HL-60 (cell line): ENCODE results near the gene TFRC.

Experiments used
- GABPA ChIP-seq: IDR thresholded peaks from 2 replicates; pipeline ENCODE4 v1.6.1; 2012; ENCODE audit warnings: low read depth
- POLR2AphosphoS5 ChIP-seq: IDR thresholded peaks from 2 replicates; pipeline ENCODE4 v1.6.1; 2012; ENCODE audit warnings: low read depth
- SPI1 ChIP-seq: IDR thresholded peaks from 2 replicates; pipeline ENCODE4 v1.6.1; 2012; ENCODE audit warnings: low read depth, mild to moderate bottlenecking, borderline replicate concordance
- TF ChIP-seq, protein P1 (sequence below): IDR thresholded peaks from one replicate; pipeline ENCODE4 v1.5.1; 2011; ENCODE audit warnings: low read length, control low read depth, inconsistent platforms; ENCODE audit not compliant: insufficient read depth
- TF ChIP-seq, protein P2 (sequence below): IDR thresholded peaks from 2 replicates; pipeline ENCODE4 v1.6.1; 2012; ENCODE audit warnings: low read depth; ENCODE audit not compliant: insufficient replicate concordance

DNA sequence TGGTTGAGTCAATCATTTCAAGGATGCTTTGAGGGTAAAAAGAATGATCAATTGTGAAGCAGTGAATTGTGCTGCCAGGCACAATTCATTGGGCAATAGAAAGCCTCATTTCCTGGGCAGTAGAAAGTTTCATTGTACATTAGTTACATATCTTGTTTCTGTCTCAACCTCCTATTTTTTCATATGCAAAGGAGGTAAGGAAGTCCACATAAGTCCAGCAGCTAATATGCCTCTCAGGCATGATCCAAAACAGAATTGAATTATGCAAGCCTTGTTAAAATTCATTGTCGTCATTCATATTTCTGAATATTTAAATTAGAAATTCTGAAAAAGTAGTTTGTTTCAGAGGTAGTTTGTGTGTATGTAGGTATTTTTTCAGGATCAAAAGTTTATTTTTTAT, 65.8 kb downstream of the TFRC start:
- TF ChIP-seq, protein P1, sequence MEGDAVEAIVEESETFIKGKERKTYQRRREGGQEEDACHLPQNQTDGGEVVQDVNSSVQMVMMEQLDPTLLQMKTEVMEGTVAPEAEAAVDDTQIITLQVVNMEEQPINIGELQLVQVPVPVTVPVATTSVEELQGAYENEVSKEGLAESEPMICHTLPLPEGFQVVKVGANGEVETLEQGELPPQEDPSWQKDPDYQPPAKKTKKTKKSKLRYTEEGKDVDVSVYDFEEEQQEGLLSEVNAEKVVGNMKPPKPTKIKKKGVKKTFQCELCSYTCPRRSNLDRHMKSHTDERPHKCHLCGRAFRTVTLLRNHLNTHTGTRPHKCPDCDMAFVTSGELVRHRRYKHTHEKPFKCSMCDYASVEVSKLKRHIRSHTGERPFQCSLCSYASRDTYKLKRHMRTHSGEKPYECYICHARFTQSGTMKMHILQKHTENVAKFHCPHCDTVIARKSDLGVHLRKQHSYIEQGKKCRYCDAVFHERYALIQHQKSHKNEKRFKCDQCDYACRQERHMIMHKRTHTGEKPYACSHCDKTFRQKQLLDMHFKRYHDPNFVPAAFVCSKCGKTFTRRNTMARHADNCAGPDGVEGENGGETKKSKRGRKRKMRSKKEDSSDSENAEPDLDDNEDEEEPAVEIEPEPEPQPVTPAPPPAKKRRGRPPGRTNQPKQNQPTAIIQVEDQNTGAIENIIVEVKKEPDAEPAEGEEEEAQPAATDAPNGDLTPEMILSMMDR = no peak
- TF ChIP-seq POLR2AphosphoS5 (no peak), SPI1 (no peak), GABPA (no peak)
- TF ChIP-seq, protein P2, sequence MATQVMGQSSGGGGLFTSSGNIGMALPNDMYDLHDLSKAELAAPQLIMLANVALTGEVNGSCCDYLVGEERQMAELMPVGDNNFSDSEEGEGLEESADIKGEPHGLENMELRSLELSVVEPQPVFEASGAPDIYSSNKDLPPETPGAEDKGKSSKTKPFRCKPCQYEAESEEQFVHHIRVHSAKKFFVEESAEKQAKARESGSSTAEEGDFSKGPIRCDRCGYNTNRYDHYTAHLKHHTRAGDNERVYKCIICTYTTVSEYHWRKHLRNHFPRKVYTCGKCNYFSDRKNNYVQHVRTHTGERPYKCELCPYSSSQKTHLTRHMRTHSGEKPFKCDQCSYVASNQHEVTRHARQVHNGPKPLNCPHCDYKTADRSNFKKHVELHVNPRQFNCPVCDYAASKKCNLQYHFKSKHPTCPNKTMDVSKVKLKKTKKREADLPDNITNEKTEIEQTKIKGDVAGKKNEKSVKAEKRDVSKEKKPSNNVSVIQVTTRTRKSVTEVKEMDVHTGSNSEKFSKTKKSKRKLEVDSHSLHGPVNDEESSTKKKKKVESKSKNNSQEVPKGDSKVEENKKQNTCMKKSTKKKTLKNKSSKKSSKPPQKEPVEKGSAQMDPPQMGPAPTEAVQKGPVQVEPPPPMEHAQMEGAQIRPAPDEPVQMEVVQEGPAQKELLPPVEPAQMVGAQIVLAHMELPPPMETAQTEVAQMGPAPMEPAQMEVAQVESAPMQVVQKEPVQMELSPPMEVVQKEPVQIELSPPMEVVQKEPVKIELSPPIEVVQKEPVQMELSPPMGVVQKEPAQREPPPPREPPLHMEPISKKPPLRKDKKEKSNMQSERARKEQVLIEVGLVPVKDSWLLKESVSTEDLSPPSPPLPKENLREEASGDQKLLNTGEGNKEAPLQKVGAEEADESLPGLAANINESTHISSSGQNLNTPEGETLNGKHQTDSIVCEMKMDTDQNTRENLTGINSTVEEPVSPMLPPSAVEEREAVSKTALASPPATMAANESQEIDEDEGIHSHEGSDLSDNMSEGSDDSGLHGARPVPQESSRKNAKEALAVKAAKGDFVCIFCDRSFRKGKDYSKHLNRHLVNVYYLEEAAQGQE = no peak
